HL-60 (cell line): Measurements from ENCODE around the gene MYO16.

Experiments used
- DNase-seq, 2 experiments: peaks; one replicate each; pipeline ENCODE4 v3.0.0-alpha.2; 2010 to 2020; ENCODE audit warnings: low read depth in 1 of 2, low spot score in 1 of 2
- H3K27ac ChIP-seq: fragments of 250-450 bp; sonication (Bioruptor Pico); replicated peaks from 2 replicates; pipeline ENCODE4 v1.5.1; 2020; ENCODE audit warnings: mild to moderate bottlenecking, moderate library complexity
- H3K27me3 ChIP-seq: fragments of 250-450 bp; sonication (Bioruptor Pico); 2 replicates; pipeline ENCODE4 v1.5.1; 2021; ENCODE audit warnings: mild to moderate bottlenecking, moderate library complexity; ENCODE audit not compliant: insufficient read depth, poor library complexity, severe bottlenecking
- H3K4me3 ChIP-seq: replicated peaks from 2 replicates; pipeline ENCODE4 v1.5.1; 2011; ENCODE audit warnings: mild to moderate bottlenecking, control low read depth, low read length; ENCODE audit not compliant: insufficient read depth
- CTCF ChIP-seq: IDR thresholded peaks from one replicate; pipeline ENCODE4 v1.5.1; 2011; ENCODE audit warnings: low read length, control low read depth, inconsistent platforms; ENCODE audit not compliant: insufficient read depth
- GABPA ChIP-seq: IDR thresholded peaks from 2 replicates; pipeline ENCODE4 v1.6.1; 2012; ENCODE audit warnings: low read depth
- POLR2AphosphoS5 ChIP-seq: IDR thresholded peaks from 2 replicates; pipeline ENCODE4 v1.6.1; 2012; ENCODE audit warnings: low read depth
- REST ChIP-seq: IDR thresholded peaks from 2 replicates; pipeline ENCODE4 v1.6.1; 2012; ENCODE audit warnings: low read depth; ENCODE audit not compliant: insufficient replicate concordance
- SPI1 ChIP-seq: IDR thresholded peaks from 2 replicates; pipeline ENCODE4 v1.6.1; 2012; ENCODE audit warnings: low read depth, mild to moderate bottlenecking, borderline replicate concordance

MYO16 gene

GRCh38 chr13:109159650-109160309 is 530.4 kb downstream of the MYO16 start:
- Histone ChIP-seq H3K27ac (no peak overlapping the region), H3K27me3 (no peaks in the 10 kb centered on the region), H3K4me3 (no peak overlapping the region)
- TF ChIP-seq POLR2AphosphoS5 (no peak), CTCF (no peak), SPI1 (no peak), GABPA (no peak), REST (no peak)
- DNase-seq = no peak

- Histone ChIP-seq H3K27me3 (no peaks in the 10 kb centered on the region), H3K27ac (no peak overlapping the region), H3K4me3 (no peak overlapping the region)
- no peak for DNase-seq
- TF ChIP-seq REST = no peak
- no peak for TF ChIP-seq GABPA
- TF ChIP-seq SPI1 = no peak
- TF ChIP-seq CTCF = no peak
- TF ChIP-seq POLR2AphosphoS5 = no peak
Observed at GRCh38 chr13:109160357-109160756, 530.9 kb downstream of the MYO16 start.

GRCh38 chr13:109160887-109161669 is 531.7 kb downstream of the MYO16 start:
- DNase-seq = no peak
- no peak overlapping the region for H3K4me3 ChIP-seq
- TF ChIP-seq REST (no peak), GABPA (no peak), POLR2AphosphoS5 (no peak), SPI1 (no peak), CTCF (no peak)
- no peak overlapping the region for H3K27ac ChIP-seq
- H3K27me3 ChIP-seq = no peaks in the 10 kb centered on the region
